Stimulated activated CD4-positive, alpha-beta T cell treated with anti-CD3 and anti-CD28 coated beads, Interleukin-1b, Interleukin-23, amount 100 ng/mL, for 4 hours (primary cell): ENCODE results near the gene CD82.

Source experiments
- DNase-seq, 2 donors: peaks; one replicate each; pipeline ENCODE4 v3.0.0-alpha.2; 2020; ENCODE audit warnings: low read depth in 2 of 2

CD82 gene

GRCh38 chr11:44575962-44576361 is 10.5 kb downstream of the CD82 start:
- no peak for DNase-seq

- no peak for DNase-seq
Measured at GRCh38 chr11:44576656-44577055, 11.2 kb downstream of the CD82 start.

- no peak for DNase-seq
Measured at GRCh38 chr11:44577231-44577830, 11.9 kb downstream of the CD82 start.

- no peak for DNase-seq
Measured at GRCh38 chr11:44578279-44578678, 12.8 kb downstream of the CD82 start.

- no peak for DNase-seq
Measured at GRCh38 chr11:44579302-44579761, 13.9 kb downstream of the CD82 start.

- DNase-seq = no peak
Measured at GRCh38 chr11:44580701-44581100, 15.2 kb downstream of the CD82 start.

- DNase-seq = no peak
Measured at GRCh38 chr11:44581246-44581645, 15.8 kb downstream of the CD82 start.

GRCh38 chr11:44582641-44583352 is 17.3 kb downstream of the CD82 start:
- DNase-seq = no peak

GRCh38 chr11:44583353-44583669 is 17.8 kb downstream of the CD82 start:
- no peak for DNase-seq

GRCh38 chr11:44585421-44585820 is 20.0 kb downstream of the CD82 start:
- DNase-seq = no peak

- no peak for DNase-seq
Measured at GRCh38 chr11:44589301-44589700, 23.8 kb downstream of the CD82 start.

GRCh38 chr11:44590769-44591168 is 25.3 kb downstream of the CD82 start:
- DNase-seq = no peak

- DNase-seq = no peak
Measured at GRCh38 chr11:44591557-44591956, 26.1 kb downstream of the CD82 start.

GRCh38 chr11:44592125-44592940 is 26.9 kb downstream of the CD82 start:
- no peak for DNase-seq

- DNase-seq = no peak
Measured at GRCh38 chr11:44593251-44593650, 27.8 kb downstream of the CD82 start.

- DNase-seq = no peak
Measured at GRCh38 chr11:44595006-44595405, 29.5 kb downstream of the CD82 start.

GRCh38 chr11:44595964-44596381 is 30.5 kb downstream of the CD82 start:
- DNase-seq = no peak

GRCh38 chr11:44596525-44597276 is 31.2 kb downstream of the CD82 start:
- DNase-seq = peak; percentile 45 to 48

GRCh38 chr11:44597358-44598012 is 32.0 kb downstream of the CD82 start:
- DNase-seq = no peak

GRCh38 chr11:44598831-44599230 is 33.4 kb downstream of the CD82 start:
- DNase-seq = no peak

- no peak for DNase-seq
Measured at GRCh38 chr11:44600261-44600660, 34.8 kb downstream of the CD82 start.
